Embryonic facial prominence (tissue), 1 donor: ENCODE data around the gene WWOX.

Experiments used
- DNase-seq: peaks from one replicate; pipeline ENCODE4 v3.0.0-alpha.2; 2016; ENCODE audit errors: extremely low spot score

The WWOX gene

GRCh38 chr16:78395035-78395434 is 295.6 kb downstream of the WWOX start:
- DNase-seq: no peak

GRCh38 chr16:78396046-78396445 is 296.6 kb downstream of the WWOX start:
- DNase-seq: no peak

GRCh38 chr16:78396673-78397072 is 297.2 kb downstream of the WWOX start:
- no peak for DNase-seq

GRCh38 chr16:78399384-78399783 is 299.9 kb downstream of the WWOX start:
- DNase-seq: no peak

- DNase-seq: no peak
Measured at GRCh38 chr16:78402833-78403232, 303.4 kb downstream of the WWOX start.

GRCh38 chr16:78405040-78405439 is 305.6 kb downstream of the WWOX start:
- DNase-seq: no peak

- DNase-seq: no peak
Measured at GRCh38 chr16:78405833-78406232, 306.4 kb downstream of the WWOX start.

- DNase-seq: no peak
Measured at GRCh38 chr16:78407191-78407590, 307.7 kb downstream of the WWOX start.

- no peak for DNase-seq
Measured at GRCh38 chr16:78413651-78414050, 314.2 kb downstream of the WWOX start.

GRCh38 chr16:78415013-78415412 is 315.6 kb downstream of the WWOX start:
- no peak for DNase-seq

- DNase-seq: no peak
Measured at GRCh38 chr16:78415669-78416068, 316.2 kb downstream of the WWOX start.

- DNase-seq: no peak
Measured at GRCh38 chr16:78416400-78416799, 316.9 kb downstream of the WWOX start.

- no peak for DNase-seq
Measured at GRCh38 chr16:78421181-78421708, 321.8 kb downstream of the WWOX start.

- DNase-seq: no peak
Measured at GRCh38 chr16:78425281-78425680, 325.8 kb downstream of the WWOX start.

- DNase-seq: no peak
Measured at GRCh38 chr16:78425891-78426510, 326.5 kb downstream of the WWOX start.

- DNase-seq: no peak
Measured at GRCh38 chr16:78428193-78428592, 328.7 kb downstream of the WWOX start.

GRCh38 chr16:78430281-78430680 is 330.8 kb downstream of the WWOX start:
- no peak for DNase-seq

GRCh38 chr16:78431004-78431670 is 331.7 kb downstream of the WWOX start:
- no peak for DNase-seq

- no peak for DNase-seq
Measured at GRCh38 chr16:78431701-78432100, 332.2 kb downstream of the WWOX start.

- DNase-seq: no peak
Measured at GRCh38 chr16:78432451-78432850, 333.0 kb downstream of the WWOX start.

GRCh38 chr16:78433116-78433515 is 333.7 kb downstream of the WWOX start:
- DNase-seq: no peak

- no peak for DNase-seq
Measured at GRCh38 chr16:78434401-78434800, 334.9 kb downstream of the WWOX start.

- DNase-seq: no peak
Measured at GRCh38 chr16:78435260-78435659, 335.8 kb downstream of the WWOX start.
